Panc1 (cell line): Measurements from ENCODE around the gene TMUB1. TPM values are rescaled to one million over a fixed set of nuclear protein-coding genes. Genes with fewer than 3 reads are reported as not detected.

Experiments used
- ATAC-seq: fragments of 200-7000 bp; cut with Tn5 transposase; 2 replicates; pipeline ENCODE4 v1.9.1; 2020; ENCODE audit warnings: mild to moderate bottlenecking, moderate library complexity
- BruUV-seq: library from RNA; stranded (reverse); fragments of 400-500 nt; replicated peaks from 2 replicates; lab custom pipeline; 2021; lab: Mats Ljungman, UMichigan
- CTCF ChIA-PET: fragments of 300-600 bp; sonication (Branson Sonifier 250); formaldehyde crosslinking; loops from one replicate; lab custom pipeline; 2022; ENCODE audit warnings: antibody characterized with exemption; lab: Charles Lee
- POLR2A ChIA-PET: fragments of 300-600 bp; sonication (Branson Sonifier 250); formaldehyde crosslinking; loops from one replicate; lab custom pipeline; 2022; ENCODE audit warnings: antibody characterized with exemption; lab: Charles Lee
- DNase-seq: peaks from one replicate; pipeline ENCODE4 v3.0.0-alpha.2; 2010; ENCODE audit warnings: low read depth, low spot score
- H3K27ac ChIP-seq: 2 replicates; pipeline ENCODE4 v1.5.1; 2011; ENCODE audit warnings: mild to moderate bottlenecking, low read length, inconsistent platforms
- H3K27me3 ChIP-seq: fragments of 200-500 bp; sonication (Bioruptor generic); 2 replicates; pipeline ENCODE4 v1.6.0; 2014; ENCODE audit warnings: low read length, inconsistent platforms; ENCODE audit not compliant: control insufficient read depth, insufficient read depth
- H3K36me3 ChIP-seq: fragments of 200-500 bp; sonication (Bioruptor generic); 2 replicates; pipeline ENCODE4 v1.5.1; 2014; ENCODE audit warnings: inconsistent platforms, mild to moderate bottlenecking, low read length, moderate library complexity; ENCODE audit not compliant: control insufficient read depth, insufficient read depth
- H3K4me1 ChIP-seq: 2 replicates; pipeline ENCODE4 v1.5.1; 2011; ENCODE audit warnings: inconsistent platforms, mild to moderate bottlenecking, low read length, moderate library complexity; ENCODE audit not compliant: control insufficient read depth, insufficient read depth
- H3K4me3 ChIP-seq, 2 experiments: 2 replicates each; pipeline ENCODE4 v1.5.1; 2011 to 2012; ENCODE audit warnings: low read depth in 2 of 2, low read length in 2 of 2, mild to moderate bottlenecking in 2 of 2, inconsistent platforms in 1 of 2, moderate library complexity in 1 of 2
- H3K9me3 ChIP-seq: fragments of 200-500 bp; sonication (Bioruptor generic); 2 replicates; pipeline ENCODE4 v1.5.1; 2014; ENCODE audit warnings: low read depth, mild to moderate bottlenecking, inconsistent platforms, low read length, moderate library complexity; ENCODE audit not compliant: control insufficient read depth, insufficient read depth
- POLR2AphosphoS5 ChIP-seq: IDR thresholded peaks from 2 replicates; pipeline ENCODE4 v1.6.1; 2012; ENCODE audit warnings: mild to moderate bottlenecking, low read depth, low read length, moderate library complexity
- SIN3A ChIP-seq: IDR thresholded peaks from 2 replicates; pipeline ENCODE4 v1.6.1; 2012; ENCODE audit warnings: low read depth, mild to moderate bottlenecking, low read length, moderate library complexity, borderline replicate concordance; ENCODE audit not compliant: insufficient read depth
- TCF7L2 ChIP-seq: IDR thresholded peaks from 2 replicates; pipeline ENCODE4 v1.6.1; 2011; ENCODE audit warnings: mild to moderate bottlenecking, low read depth, low read length, inconsistent platforms
- in situ Hi-C: cut with HindIII; loops from 2 replicates; pipeline ENCODE4 v1.10.0; 2016; ENCODE audit warnings: low sequenced_read_pairs, low pct_unique_long_range_greater_than_20kb
- intact Hi-C: fragments of 100-400 bp; cut with micrococcal nuclease; formaldehyde crosslinking; loops from one replicate; pipeline ENCODE4 v1.10.0; 2022; ENCODE audit not compliant: unreplicated experiment
- total RNA-seq: library from RNA; stranded (reverse); gene quantifications from one replicate; pipeline ENCODE4 v1.2.1, GENCODE V29; 2021; ENCODE audit not compliant: unreplicated experiment
- TF ChIP-seq, protein P1 (sequence below), 2 experiments: IDR thresholded peaks; 2 replicates each; pipeline ENCODE4 v1.6.1; 2011 to 2012; ENCODE audit warnings: low read depth in 2 of 2, control low read depth in 1 of 2, low read length in 1 of 2, mild to moderate bottlenecking in 1 of 2, moderate library complexity in 1 of 2; ENCODE audit not compliant: insufficient read depth in 1 of 2
- TF ChIP-seq, protein P2 (sequence below): fragments of 450-650 bp; IDR thresholded peaks from 2 replicates; pipeline ENCODE4 v1.5.1; 2017; ENCODE audit warnings: mild to moderate bottlenecking

The TMUB1 gene
- total RNA-seq, 1 experiment from 2014 or later: 112 TPM

DNA sequence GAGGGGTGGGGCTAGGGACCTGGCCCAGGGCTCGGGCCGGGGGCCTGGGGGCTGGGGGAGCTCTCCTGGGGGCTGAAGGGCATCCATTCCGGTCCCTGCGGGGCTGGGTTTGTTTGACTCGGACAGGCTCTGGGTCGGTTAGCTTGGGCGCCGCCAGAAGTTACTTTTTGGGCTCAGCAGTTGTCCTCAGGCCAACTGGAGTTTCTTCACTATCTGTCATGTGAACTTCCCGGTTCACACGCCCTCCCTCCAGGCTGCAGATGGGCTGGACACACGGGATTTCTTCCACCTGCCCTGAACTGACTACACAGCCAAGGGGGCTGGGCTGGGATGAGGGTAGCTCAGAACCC lies 20.1 kb downstream of the TMUB1 start:
- ATAC-seq (no peak), DNase-seq (no peak)
- Histone ChIP-seq H3K4me1 (peaks cover 33% of the 10 kb centered on the region), H3K36me3 (peaks cover 19% of the 10 kb centered on the region), H3K4me3 (peak overlapping the region; percentile 20 to 38), H3K27me3 (no peaks in the 10 kb centered on the region), H3K9me3 (no peaks in the 10 kb centered on the region), H3K27ac (peak overlapping the region; percentile 76)
- POLR2A ChIA-PET: interaction anchor here (0.5 to 0.7 kb wide), 3 partner anchors 35 to 124 kb away, joined by 3 to 7 read pairs (median 3); partner anchors contain the start of gene ABCB8
- CTCF ChIA-PET: interaction anchor here (0.9 kb wide), 1 partner anchor 13 kb away, joined by 3 read pairs; no protein-coding TSS in a partner anchor
- in situ Hi-C loops (no loop called here), intact Hi-C loops (no loop called here)
- no TSS peak for BruUV-seq
- TF ChIP-seq, protein P1, sequence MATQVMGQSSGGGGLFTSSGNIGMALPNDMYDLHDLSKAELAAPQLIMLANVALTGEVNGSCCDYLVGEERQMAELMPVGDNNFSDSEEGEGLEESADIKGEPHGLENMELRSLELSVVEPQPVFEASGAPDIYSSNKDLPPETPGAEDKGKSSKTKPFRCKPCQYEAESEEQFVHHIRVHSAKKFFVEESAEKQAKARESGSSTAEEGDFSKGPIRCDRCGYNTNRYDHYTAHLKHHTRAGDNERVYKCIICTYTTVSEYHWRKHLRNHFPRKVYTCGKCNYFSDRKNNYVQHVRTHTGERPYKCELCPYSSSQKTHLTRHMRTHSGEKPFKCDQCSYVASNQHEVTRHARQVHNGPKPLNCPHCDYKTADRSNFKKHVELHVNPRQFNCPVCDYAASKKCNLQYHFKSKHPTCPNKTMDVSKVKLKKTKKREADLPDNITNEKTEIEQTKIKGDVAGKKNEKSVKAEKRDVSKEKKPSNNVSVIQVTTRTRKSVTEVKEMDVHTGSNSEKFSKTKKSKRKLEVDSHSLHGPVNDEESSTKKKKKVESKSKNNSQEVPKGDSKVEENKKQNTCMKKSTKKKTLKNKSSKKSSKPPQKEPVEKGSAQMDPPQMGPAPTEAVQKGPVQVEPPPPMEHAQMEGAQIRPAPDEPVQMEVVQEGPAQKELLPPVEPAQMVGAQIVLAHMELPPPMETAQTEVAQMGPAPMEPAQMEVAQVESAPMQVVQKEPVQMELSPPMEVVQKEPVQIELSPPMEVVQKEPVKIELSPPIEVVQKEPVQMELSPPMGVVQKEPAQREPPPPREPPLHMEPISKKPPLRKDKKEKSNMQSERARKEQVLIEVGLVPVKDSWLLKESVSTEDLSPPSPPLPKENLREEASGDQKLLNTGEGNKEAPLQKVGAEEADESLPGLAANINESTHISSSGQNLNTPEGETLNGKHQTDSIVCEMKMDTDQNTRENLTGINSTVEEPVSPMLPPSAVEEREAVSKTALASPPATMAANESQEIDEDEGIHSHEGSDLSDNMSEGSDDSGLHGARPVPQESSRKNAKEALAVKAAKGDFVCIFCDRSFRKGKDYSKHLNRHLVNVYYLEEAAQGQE (IDR thresholded peaks at IDR 0.05; ENCODE audit: insufficient read depth in 1 of 2, low read depth in 2 of 2, low read length in 1 of 2): no peak
- TF ChIP-seq POLR2AphosphoS5 (no peak), SIN3A (no peak), TCF7L2 (no peak)
- TF ChIP-seq, protein P2, sequence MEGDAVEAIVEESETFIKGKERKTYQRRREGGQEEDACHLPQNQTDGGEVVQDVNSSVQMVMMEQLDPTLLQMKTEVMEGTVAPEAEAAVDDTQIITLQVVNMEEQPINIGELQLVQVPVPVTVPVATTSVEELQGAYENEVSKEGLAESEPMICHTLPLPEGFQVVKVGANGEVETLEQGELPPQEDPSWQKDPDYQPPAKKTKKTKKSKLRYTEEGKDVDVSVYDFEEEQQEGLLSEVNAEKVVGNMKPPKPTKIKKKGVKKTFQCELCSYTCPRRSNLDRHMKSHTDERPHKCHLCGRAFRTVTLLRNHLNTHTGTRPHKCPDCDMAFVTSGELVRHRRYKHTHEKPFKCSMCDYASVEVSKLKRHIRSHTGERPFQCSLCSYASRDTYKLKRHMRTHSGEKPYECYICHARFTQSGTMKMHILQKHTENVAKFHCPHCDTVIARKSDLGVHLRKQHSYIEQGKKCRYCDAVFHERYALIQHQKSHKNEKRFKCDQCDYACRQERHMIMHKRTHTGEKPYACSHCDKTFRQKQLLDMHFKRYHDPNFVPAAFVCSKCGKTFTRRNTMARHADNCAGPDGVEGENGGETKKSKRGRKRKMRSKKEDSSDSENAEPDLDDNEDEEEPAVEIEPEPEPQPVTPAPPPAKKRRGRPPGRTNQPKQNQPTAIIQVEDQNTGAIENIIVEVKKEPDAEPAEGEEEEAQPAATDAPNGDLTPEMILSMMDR: no peak

DNA sequence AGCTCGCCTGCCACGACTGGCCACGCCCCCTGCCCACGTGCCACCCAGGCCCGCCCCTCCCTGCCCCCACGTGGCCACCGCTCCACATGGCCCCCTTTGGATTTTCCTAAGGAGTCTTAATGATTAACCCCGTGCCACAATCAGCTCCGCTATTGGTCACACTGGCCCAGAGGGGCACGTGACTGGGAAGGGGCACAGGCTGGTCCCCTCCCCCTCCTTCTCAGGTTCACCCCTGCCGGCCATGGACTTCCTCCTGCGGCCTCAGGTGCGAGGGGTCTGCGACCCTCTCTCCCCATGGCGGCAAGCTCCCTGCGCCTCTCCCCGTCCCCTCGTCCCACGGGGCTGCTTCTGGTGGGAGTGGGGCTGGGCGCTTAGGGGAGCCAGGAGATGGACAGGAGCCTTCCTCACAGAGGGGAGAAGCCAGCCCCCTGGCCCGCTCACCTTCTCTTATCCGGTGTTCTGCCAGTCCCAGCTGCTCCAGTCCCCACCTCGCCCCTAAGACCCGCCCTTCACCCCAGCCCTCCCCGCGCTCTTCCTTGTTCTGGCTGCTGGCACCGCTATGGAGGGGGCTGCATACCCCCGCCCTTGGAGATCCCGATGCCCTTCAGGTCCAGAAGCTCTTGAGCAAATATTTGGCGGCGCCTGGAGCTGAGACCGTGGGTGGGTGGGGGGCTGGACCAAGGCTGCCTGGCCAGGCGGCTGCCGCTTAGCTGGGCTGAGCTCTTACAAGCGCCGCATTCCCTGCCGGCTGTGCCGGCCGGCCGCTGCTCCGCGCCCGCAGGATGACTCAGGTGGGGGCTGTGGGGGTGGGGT lies 20.7 kb downstream of the TMUB1 start:
- Histone ChIP-seq H3K27me3 (no peaks in the 10 kb centered on the region), H3K9me3 (no peaks in the 10 kb centered on the region), H3K27ac (peak overlapping the region; percentile 94), H3K36me3 (peaks cover 16% of the 10 kb centered on the region), H3K4me3 (peak overlapping the region; percentile 83 to 94), H3K4me1 (peaks cover 33% of the 10 kb centered on the region)
- intact Hi-C loops: no loop called here
- ATAC-seq: no peak; the same call in 1 of the 2 replicates
- POLR2A ChIA-PET: interaction anchor here (0.5 to 0.7 kb wide), 5 partner anchors 32 to 124 kb away, joined by 3 to 8 read pairs (median 3); partner anchors contain the start of gene ABCB8
- in situ Hi-C loops: no loop called here
- CTCF ChIA-PET: interaction anchor here (0.5 to 0.6 kb wide), 2 partner anchors 11 to 19 kb away, joined by 3 to 5 read pairs; no protein-coding TSS in a partner anchor
- no peak for DNase-seq
- TF ChIP-seq SIN3A (no peak), TCF7L2 (no peak), POLR2AphosphoS5 (no peak)
- TF ChIP-seq, protein P1 (IDR thresholded peaks at IDR 0.05; ENCODE audit: insufficient read depth in 1 of 2, low read depth in 2 of 2, low read length in 1 of 2): no peak
- TF ChIP-seq, protein P2: no peak
- BruUV-seq: no TSS peak
